Forelimb muscle (tissue), 1 donor: ENCODE data around the gene MON1B. TPM values are rescaled to one million over a fixed set of nuclear protein-coding genes. Genes with fewer than 3 reads are reported as not detected.
"Not testable (repeated sequence)": the region's sequence is repeated elsewhere in the genome, so short reads cannot be mapped to it uniquely, and the experiment has no call there.

Experiments
- DNase-seq: peaks from one replicate; pipeline ENCODE4 v3.0.0-alpha.2; 2013; ENCODE audit warnings: low read depth
- polyA plus RNA-seq: library from polyadenylated mRNA; unstranded; fragments of 120-200 nt; gene quantifications from one replicate; pipeline ENCODE4 v1.2.1, GENCODE V29; 2013; ENCODE audit not compliant: insufficient read length

MON1B gene
- polyA plus RNA-seq, 1 donor: 11.5 TPM

DNA sequence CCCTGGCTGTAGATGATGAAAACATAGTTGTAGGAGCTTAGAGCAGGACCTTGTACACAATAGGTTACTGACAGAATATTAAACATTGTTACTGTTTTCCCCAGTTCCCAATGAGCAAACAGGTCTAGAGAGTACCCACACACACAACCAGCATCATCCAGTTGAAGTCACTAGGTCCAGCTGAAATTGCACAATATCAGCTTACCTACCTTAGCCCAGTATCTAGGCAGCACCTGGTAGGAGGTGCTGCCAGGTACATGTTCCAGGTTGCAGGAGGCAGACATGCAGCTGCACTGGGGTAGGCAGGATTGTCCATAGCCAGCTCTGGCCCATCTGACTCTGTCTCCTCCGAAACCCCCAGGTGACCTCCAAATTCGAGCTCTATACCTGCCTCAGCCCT, 6.8 kb downstream of the MON1B start:
- no peak for DNase-seq

DNA sequence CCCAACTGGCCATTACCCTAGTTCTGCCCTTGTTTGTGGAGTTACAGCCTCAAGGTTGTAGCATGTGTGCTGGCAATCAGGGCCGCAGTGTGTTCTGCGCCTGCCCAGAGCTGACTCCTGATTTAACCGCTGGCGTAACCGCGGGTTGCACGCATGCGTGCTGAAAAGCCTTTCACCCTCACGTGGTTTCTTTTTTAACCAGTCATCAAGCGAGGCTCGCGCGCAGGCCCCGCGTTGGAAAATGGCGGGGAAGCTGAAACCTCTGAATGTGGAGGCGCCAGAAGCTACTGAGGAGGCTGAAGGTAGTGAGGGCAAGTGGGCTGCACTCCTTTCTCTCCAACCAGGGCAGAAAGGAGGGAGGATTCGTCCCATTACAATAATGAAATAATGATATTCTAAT, 8.2 kb downstream of the MON1B start, which contains the start of gene SYCE1L:
SYCE1L (plus strand) TSS at position 198 of the 400 bp plus-strand sequence; CDS start at position 242, 44 bp downstream.
- DNase-seq: no peak

DNA sequence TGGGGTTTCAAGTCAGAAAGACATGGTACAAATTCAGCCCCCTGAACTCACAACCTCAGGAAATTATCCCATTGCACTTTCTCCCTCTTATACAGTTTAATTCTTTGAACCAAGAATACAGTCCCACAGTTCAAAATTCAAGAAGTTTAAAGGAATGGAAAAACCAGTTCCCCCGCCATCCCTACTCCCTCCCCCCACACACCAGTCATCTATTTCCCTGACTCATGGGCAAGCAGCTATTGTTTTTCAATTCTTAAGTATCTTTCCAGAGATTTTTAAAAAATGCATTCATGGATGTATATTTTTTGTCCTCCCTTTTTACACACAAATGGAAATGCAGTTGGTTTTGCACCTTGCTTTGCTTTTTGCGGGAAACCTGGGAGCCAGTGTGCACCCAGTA, 15.5 kb downstream of the MON1B start:
- no peak for DNase-seq

DNA sequence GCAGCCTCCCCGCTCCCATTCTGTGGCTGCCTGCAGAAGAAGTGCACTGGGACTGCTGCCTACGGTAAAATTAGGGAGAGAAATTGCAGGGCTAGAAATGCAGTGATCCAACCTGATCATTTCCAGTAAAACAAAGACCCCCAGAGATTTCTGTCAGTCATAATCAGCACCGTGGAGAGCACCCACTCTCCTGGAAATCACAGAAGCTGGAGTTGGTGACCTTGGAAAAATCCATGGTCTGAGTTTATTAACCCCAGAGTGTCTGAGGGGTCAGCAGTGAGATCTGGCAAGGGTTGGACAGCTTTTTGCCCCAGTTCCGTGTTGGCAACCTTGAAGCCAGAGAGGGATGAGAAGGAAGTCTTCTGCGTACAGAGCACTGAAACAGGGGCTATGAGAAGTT, 16.0 kb downstream of the MON1B start:
- no peak for DNase-seq

DNA sequence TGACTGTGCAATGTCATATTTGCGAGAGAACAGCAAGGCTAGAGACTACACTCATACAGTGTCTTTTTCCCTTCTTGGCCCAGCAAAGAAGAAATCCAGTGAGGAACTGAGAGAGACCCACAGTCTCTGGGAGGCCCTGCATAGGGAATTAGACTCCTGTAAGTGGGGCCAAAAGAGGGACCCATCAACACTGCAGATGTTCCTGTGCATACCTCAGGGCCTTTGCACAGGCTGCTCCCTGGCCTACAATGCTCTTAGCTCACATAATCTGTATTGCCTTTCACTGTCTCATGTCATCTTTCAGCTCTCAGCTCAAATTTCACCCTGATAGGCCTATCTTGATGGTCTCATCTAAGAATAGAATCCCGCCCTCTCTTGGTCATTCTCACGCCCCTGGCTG, 17.4 kb downstream of the MON1B start:
- no peak for DNase-seq

DNA sequence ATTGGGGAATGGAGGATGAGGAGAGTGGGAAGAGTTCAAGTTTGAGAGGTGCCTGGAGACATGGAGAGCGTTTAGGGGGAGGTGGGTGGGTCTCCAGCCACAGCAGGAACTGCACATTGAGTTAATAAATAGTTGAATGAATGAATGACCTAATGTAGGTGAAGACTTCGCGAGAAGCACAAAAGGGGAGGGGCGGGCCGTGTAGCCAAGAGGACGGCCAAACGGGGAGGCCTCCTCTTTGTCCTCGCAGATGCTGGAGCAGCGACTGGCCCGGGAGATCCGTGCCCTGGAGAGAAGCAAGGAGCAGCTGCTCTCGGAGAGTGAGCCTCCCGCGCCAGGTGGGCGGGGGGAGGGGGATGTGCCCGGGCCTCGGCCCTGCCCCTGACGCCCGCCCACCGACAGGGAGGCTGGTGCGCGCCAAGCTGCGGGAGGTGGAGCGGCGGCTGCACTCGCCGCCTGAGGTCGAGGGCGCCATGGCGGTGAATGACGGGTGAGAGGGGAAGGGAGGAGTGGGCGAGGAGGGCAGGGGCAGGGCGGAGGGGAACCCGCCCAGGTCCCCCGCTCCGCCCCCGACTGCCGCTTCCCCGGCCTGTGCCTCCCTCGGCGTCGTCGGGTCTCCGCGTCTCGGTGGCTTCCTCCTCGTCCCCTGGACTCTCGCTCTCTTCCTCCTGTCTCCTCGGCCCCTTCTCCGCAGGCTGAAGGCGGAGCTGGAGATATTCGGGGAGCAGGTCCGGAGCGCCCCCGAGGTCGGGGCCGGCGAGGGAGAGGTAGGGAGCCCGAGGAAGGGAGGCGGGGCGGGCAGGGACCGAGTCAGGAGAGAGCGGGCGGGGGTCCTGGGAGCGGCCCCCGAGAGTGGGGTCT, 21.1 kb downstream of the MON1B start:
- DNase-seq: no peak

DNA sequence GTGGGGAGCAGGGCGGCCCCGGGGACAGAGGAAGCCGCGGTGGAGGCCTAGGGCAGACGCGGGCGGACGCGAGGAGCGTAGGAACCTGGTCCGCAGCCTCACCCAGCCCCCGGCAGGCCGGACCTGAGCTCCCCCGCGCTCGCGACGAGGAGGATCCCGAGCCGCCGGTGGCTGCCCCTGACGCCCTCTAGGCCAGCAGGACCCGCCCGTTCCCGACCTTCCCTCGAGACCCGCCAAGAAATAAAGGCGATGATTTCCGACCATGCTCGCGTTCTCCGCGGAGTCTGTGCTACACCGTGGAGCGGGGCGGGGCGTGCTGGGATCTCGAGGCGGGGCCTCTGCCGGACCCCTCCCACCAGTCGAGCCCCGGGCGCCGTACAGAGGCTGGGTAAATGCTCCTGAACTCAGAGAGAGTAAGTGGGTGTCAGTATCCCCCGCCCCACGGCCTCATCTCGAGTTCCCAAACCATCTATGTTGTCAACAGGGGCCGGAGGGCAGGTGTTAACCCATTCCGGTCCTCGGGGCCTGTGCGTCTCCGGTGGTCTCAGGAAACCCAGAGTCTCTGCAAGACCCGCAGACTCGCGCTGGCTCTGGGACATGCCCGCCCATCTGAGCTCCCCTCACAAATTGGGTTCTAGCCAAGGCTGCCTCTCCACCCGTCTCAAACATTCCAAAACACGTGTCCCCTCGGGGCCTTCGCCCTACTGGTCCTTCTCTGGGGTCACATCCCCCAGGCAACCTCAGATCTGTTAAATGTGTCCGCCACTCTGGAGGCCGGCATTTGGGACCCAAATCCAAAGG, 22.0 kb downstream of the MON1B start:
- DNase-seq: no peak

DNA sequence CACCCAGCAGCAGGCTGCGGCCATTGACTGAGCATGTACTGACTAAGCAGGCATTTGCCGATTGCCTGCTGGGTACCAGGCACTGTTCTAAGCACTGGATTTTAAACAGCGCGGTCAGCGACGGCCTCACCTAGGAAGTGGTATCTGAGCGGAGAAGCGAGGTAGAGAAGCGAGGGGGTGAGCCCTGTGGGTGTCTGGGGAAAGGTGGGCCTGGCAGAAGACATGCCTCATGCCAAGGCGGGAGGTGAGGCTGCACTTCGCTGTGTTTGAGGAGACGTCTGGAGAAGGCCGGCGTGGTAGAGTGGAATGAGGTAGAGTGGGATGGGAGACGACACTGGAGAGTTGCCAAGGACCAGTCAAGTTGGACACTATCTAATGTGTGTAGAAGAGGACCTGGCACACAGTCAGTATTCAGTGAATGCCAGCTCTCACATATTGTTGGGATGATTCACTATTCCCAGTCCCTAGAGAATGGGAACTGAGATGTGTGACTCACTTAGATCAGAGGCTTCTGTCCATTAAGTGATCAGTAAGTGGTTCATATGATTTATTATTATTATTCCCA, 22.6 kb downstream of the MON1B start:
- DNase-seq: no peak

DNA sequence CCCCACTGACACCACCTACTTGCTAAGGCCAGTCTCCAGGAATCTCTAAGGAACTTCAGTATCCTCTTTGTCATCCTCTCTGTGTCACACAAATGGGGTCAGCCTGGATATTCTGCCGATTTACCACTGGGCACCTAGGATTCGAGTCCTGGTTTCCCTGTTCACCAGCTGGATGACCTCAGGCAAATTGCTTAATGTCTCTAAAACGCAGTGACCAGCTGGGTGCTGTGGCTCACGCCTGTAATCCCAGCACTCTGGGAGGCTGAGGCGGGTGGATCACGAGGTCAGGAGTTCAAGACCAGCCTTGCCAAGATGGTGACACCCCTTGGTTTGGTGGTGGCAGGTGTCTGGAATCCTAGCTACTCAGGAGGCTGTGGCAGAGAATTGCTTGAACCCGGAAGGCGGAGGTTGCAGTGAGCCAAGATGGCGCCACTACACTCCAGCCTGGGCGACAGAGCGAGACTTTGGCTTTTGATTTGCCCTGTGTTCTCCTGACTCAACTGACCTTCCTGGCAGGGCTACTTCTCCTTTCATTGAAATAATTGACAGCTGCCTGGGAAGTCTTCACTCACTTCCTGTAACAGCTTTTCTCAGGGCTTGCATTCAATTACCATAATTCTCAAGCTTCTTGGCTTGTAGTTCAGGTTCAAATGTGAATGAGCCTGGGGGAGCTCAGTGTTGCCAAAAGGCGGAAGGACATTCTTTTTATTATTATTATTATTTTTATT, 23.6 kb downstream of the MON1B start:
- no peak for DNase-seq

DNA sequence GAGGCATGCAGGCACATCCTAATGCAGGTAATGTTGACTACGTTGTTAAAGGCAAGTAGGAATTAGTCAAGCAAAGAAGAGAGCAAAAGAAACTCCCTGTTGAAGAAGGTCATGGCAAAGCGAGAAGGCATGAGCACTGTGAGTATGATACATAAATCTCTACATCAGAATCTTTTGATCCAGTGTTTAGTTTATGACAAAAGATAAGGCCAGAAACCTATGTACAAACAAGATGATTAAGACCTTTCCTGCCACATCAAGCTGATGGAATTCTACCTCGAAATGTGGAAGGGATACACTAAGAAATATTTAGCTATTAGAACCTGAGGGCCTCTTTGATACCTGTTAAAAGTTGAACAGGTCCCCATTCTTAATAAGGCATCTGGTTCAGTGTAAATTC, 28.4 kb downstream of the MON1B start:
- no peak for DNase-seq

DNA sequence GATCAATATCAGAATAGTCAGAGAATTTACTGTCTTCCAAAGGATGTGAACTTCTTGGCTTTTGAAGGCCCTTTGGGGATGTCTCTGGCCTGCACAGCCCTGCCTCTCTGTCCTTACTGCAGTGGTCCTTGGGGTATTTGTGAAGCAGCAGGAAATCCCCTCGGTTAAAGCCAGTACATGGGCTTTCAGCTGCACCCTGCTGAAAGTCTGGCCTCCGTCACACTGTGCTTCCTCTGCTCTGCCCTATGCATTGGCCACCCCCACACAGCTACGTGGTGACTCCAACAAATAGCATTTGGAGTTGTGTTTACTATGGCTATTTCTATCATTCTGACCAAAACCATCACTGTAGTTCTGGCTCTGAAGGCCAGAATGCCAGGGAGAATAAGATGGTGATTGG, 29.4 kb downstream of the MON1B start:
- DNase-seq: no peak

DNA sequence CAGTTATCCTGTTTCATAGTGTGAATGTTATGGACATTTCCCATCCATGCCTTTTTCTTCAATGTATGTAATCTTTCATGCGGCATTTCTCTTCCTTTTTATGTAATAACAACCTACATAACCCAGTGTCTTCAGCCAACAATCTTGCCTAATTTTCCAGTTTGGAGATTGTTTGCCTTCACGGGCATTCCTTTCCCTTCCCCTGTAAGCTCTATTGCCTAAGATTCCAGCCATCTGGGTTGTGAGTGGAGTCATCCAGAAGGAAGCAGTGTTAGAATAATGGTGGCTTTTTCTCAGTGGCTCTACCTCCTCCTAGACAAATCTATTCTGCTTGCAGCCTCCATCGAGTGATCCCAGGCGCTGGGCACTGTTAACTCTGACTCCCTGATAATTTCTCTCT, 30.5 kb downstream of the MON1B start:
- no peak for DNase-seq

DNA sequence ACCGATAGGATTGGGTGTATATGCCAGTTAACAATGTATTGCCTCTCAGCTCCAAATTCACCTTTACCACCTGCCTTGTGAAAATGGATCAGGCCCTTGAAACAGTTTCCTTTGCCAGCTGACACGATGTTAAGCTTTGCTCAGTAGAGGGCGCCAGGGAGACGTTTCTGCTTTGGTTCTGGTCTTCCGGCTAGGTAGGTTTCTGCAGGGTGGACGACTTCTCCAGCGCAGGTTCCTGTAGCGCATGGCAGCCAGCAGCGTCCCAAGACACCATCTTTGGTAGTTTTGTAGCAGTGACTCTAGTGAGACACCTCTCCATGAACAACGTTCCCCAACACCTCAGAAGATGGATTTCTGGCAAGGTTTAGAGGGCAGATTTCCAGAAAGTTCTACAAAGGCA, 32.2 kb downstream of the MON1B start:
- no peak for DNase-seq

DNA sequence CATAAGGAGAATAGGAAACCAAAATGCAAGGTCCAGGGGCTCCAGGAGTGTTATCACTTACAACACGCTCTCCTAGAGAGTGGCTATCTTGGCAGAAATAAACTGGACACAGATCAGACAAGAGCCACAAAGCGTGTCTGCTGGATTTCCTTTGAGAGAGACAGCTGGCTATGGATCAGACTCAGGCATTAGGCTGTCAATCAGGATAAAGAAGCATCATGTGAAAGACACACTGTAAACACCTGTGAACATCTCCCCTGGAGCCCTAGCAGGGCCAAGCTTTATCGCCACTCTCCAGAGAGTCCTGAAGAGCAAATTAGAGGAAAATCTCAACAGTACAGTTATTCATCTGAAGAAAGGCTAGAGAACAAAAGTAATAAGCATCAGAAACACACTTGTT, 34.2 kb downstream of the MON1B start:
- no peak for DNase-seq

DNA sequence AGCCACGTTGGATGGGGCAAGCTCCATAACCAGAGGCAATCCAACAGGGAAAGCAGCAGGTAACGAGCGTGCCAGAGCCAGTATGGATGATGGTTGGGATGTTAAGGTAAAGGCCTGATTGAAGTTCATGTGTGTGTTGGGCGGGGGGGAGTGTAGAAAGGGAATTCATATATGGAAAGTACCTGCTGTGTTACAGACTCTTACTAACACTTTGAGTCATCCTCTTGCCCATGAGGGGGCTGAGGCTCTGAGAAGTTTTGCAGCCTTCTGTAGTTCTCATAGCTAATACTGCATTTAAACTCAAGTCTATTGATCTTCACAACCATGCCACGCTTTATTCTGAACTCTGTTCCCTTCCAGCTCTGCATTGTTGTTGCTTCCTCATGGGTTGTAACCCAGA, 36.8 kb downstream of the MON1B start:
- no peak for DNase-seq

DNA sequence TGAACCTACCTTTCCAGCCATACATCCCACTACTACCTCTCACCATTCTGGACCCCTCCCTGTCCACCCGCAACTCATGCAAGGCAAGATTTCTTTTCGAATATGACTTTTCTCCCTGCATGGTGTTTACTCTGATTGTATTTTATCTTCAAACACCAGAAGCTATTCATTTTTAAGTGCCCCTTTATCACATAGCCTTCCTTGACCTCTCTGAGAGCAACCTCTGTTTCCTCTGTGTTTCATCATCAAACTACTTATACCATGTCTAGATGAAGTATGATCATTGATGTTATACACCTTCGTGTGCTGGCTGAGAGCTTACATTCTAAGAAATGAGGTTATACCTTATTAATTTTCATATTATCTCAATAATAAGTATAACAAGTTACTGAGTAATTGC, 40.1 kb downstream of the MON1B start:
- no peak for DNase-seq

DNA sequence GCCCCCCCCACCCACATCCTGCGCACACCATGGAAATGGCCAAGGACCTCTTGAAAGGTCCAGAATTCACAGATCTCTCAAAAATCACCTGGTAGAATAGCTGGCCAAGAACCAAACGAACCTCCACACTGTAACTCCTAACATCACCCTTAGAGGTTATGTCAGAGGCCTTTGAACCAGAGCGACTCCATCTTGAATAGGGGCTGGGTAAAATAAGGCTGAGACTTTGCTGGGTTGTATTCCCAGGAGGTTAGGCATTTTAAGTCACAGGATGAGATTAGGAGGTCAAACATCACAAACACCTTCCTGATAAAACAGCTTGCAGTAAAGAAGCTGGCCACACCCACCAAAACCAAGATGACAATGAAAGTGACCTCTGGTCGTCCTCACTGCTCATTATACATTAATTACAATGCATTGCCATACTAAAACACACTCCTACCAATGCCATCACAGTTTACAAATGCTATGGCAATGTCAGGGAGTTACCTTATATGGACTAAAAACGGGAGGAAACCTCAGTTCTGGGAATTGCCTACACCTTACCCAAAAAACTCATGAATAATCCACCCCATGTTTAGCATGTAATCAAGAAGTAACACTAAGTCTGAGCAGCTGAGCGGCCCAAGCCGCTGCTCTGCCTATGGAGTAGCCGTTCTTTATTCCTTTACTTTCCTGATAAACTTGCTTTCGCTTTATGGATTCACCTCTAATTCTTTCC, 43.0 kb downstream of the MON1B start:
- DNase-seq: no peak

DNA sequence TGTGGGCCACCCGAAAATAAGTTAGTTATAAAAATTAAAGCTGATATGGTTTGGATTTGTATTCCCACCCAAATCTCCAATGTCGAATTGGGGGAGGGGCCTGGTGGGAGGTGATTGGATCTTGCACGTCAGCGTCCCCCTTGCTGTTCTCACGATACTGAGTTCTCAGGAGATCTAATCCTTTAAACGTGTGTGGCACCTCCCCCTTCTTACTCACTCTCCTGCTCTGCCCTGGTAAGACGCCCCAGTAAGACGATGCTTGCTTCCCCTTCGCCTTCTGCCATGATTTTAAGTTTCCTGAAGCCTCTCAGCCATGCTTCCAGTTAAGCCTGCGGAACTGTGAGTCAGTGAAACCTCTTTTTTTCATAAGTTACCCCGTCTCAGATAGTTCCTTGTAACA, 43.6 kb downstream of the MON1B start:
- DNase-seq: no peak

DNA sequence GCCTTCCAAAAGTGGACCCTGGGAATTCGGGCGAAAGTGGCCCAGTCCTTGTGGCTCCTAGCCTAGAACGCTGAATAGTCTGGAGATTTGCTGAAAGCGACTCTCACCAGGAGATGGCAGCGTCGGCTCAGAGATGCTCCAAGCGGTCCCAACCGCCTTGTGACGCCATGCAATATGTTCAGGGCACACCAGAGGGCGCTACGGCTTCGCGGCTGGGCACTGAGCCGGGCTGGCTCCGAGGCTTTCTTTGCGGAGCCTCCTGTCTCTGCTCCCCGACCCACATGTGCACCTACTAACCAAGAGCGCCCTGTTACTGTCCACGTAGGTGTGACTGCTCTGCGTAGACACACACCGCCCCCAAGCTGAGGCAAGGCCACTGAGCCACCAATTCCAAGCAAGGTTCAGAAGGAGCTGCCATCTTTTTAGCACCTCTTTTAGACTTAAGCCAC, 45.1 kb downstream of the MON1B start:
- DNase-seq: no peak

DNA sequence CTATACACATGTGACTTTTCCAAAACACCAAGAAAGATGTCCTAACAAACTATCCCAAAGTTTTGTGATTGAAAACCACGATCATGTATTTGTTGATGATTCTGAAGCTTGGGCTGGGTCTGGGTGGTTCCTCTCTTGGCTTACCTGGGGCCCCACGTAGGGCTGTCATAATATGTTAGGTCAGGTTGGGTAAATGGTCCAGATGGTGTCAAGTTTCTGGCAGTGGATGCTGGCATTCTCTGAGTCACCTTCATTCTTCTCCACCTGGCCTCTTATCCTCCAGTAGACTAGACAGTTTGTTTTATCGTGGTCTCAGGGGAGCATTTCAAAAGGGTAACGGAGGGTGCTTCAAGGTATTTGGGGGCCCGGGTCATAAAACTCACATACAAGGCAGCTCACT, 47.6 kb downstream of the MON1B start:
- DNase-seq: no peak

DNA sequence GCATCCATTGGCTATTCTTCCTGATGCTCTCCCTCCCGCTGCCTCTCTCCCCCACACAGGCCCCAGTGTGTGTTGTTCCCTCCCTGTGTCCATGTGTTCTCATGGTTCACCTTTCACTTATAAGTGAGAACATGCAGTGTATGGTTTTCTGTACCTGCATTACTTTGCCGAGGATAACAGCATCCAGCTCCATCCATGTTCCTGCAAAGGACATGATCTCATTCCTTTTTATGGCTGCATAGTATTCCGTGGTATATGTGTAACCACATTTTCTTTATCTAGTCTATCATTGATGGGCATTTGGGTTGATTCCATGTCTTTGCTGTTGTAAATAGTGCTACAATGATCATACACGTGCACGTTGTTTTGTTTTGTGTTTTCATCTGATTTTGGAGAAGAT, 51.5 kb downstream of the MON1B start:
- not testable (repeated sequence) for DNase-seq
